Loucy (cell line): ENCODE measurements around the gene GCH1.

ENCODE experiments used
- H2AFZ ChIP-seq: fragments of 200-600 bp; sonication (generic); 2 replicates; pipeline ENCODE4 v1.6.0; 2016; ENCODE audit warnings: antibody characterized with exemption, mild to moderate bottlenecking, low read length, moderate library complexity
- H3F3A ChIP-seq: fragments of 200-600 bp; 2 replicates; pipeline ENCODE4 v1.6.0; 2016; ENCODE audit warnings: antibody characterized with exemption, low read depth, mild to moderate bottlenecking
- H3K27me3 ChIP-seq: fragments of 200-600 bp; sonication (generic); 2 replicates; pipeline ENCODE4 v1.6.1; 2014; ENCODE audit warnings: low read length, mild to moderate bottlenecking; ENCODE audit not compliant: insufficient read depth, poor library complexity, severe bottlenecking
- H3K36me3 ChIP-seq: fragments of 200-600 bp; sonication (generic); 2 replicates; pipeline ENCODE4 v1.6.1; 2016; ENCODE audit warnings: low read length; ENCODE audit not compliant: insufficient read depth
- H3K4me1 ChIP-seq: fragments of 200-600 bp; sonication (generic); 2 replicates; pipeline ENCODE4 v1.5.1; 2014; ENCODE audit warnings: low read length, mild to moderate bottlenecking; ENCODE audit not compliant: insufficient read depth, poor library complexity, severe bottlenecking
- H3K4me2 ChIP-seq: fragments of 200-600 bp; sonication (generic); 2 replicates; pipeline ENCODE4 v1.6.0; 2014; ENCODE audit warnings: antibody characterized with exemption, low read length, low read depth, mild to moderate bottlenecking; ENCODE audit not compliant: poor library complexity, severe bottlenecking
- H3K4me3 ChIP-seq: fragments of 200-600 bp; sonication (generic); 2 replicates; pipeline ENCODE4 v1.5.1; 2014; ENCODE audit warnings: low read length, mild to moderate bottlenecking, mixed read lengths; ENCODE audit not compliant: poor library complexity, severe bottlenecking
- H3K79me2 ChIP-seq: fragments of 200-600 bp; sonication (generic); 2 replicates; pipeline ENCODE4 v1.6.1; 2014; ENCODE audit warnings: low read length; ENCODE audit not compliant: insufficient read depth
- H3K9ac ChIP-seq: fragments of 200-600 bp; sonication (generic); 2 replicates; pipeline ENCODE4 v1.6.0; 2014; ENCODE audit warnings: mild to moderate bottlenecking, low read depth, low read length, moderate library complexity; ENCODE audit not compliant: poor library complexity, severe bottlenecking
- H3K9me2 ChIP-seq: fragments of 200-600 bp; sonication (generic); replicated peaks from 2 replicates; pipeline ENCODE4 v1.6.1; 2016; ENCODE audit warnings: low read depth, low read length, mixed read lengths
- H3K9me3 ChIP-seq: fragments of 200-600 bp; sonication (generic); 2 replicates; pipeline ENCODE4 v1.6.1; 2014; ENCODE audit warnings: mild to moderate bottlenecking, antibody characterized with exemption, low read length, low read depth; ENCODE audit not compliant: insufficient read depth
- H4K20me1 ChIP-seq: fragments of 200-600 bp; sonication (generic); 2 replicates; pipeline ENCODE4 v1.6.0; 2014; ENCODE audit warnings: antibody characterized with exemption, low read length, mild to moderate bottlenecking; ENCODE audit not compliant: insufficient read depth, poor library complexity, severe bottlenecking
- CTCF ChIP-seq: fragments of 200-600 bp; sonication (generic); conservative IDR thresholded peaks from 2 replicates; pipeline ENCODE4 v1.5.1; 2014; ENCODE audit warnings: mild to moderate bottlenecking, antibody characterized with exemption, low read length
- EZH2phosphoT487 ChIP-seq: fragments of 200-600 bp; IDR thresholded peaks from 2 replicates; pipeline ENCODE4 v1.6.1; 2018; ENCODE audit warnings: antibody characterized with exemption, mild to moderate bottlenecking, moderate library complexity, borderline replicate concordance

Gene GCH1

GRCh38 chr14:54944737-54945391 lies 42.2 kb upstream of the GCH1 start:
- Histone ChIP-seq H3K79me2 (no peaks in the 10 kb centered on the region), H3F3A (no peaks in the 10 kb centered on the region), H3K4me2 (no peak overlapping the region), H3K9ac (no peak overlapping the region), H3K9me2 (no peaks in the 10 kb centered on the region), H2AFZ (no peak overlapping the region), H3K4me1 (no peaks in the 10 kb centered on the region), H3K4me3 (no peak overlapping the region), H3K9me3 (no peaks in the 10 kb centered on the region; the same call in 1 of the 2 replicates), H3K27me3 (no peaks in the 10 kb centered on the region), H3K36me3 (peaks cover 51% of the 10 kb centered on the region; the same call in 1 of the 2 replicates), H4K20me1 (no peaks in the 10 kb centered on the region)
- no peak for TF ChIP-seq EZH2phosphoT487
- TF ChIP-seq CTCF = no peak

GRCh38 chr14:54942913-54943312 lies 40.3 kb upstream of the GCH1 start:
- peaks cover 43% of the 10 kb centered on the region; the same call in 1 of the 2 replicates for H3K36me3 ChIP-seq

GRCh38 chr14:54936816-54937215 lies 34.2 kb upstream of the GCH1 start:
- Histone ChIP-seq H3K4me1 (peaks cover 4% of the 10 kb centered on the region), H3K9ac (no peak overlapping the region), H3K27me3 (no peaks in the 10 kb centered on the region), H3K79me2 (no peaks in the 10 kb centered on the region), H3K4me2 (no peak overlapping the region), H2AFZ (no peak overlapping the region), H3K4me3 (no peak overlapping the region), H3K36me3 (peaks cover 20% of the 10 kb centered on the region; the same call in 1 of the 2 replicates), H3F3A (no peaks in the 10 kb centered on the region), H3K9me2 (no peaks in the 10 kb centered on the region), H3K9me3 (no peaks in the 10 kb centered on the region), H4K20me1 (no peaks in the 10 kb centered on the region)
- TF ChIP-seq CTCF = no peak
- TF ChIP-seq EZH2phosphoT487 = no peak

More at GRCh38 chr14:54942913-54943312, 40.3 kb upstream of the GCH1 start:
- H3F3A ChIP-seq = no peaks in the 10 kb centered on the region
- H3K4me1 ChIP-seq = no peaks in the 10 kb centered on the region
- H3K9me2 ChIP-seq = no peaks in the 10 kb centered on the region
- no peak overlapping the region for H3K4me3 ChIP-seq
- H2AFZ ChIP-seq = no peak overlapping the region
- H3K9me3 ChIP-seq = no peaks in the 10 kb centered on the region
- TF ChIP-seq EZH2phosphoT487 (no peak), CTCF (no peak)
- H3K9ac ChIP-seq = no peak overlapping the region
- H3K4me2 ChIP-seq = no peak overlapping the region
- no peaks in the 10 kb centered on the region for H4K20me1 ChIP-seq
- no peaks in the 10 kb centered on the region for H3K27me3 ChIP-seq
- H3K79me2 ChIP-seq = no peaks in the 10 kb centered on the region
